ENCODE results near the gene ZNF891. TPM values are rescaled to one million over a fixed set of nuclear protein-coding genes. Genes with fewer than 3 reads are reported as not detected.
A peak's percentile ranks its signal among the peaks of the same experiment; 100 is the strongest.

The ZNF891 gene
- total and polyA plus RNA-seq, 2 of the 13 experiments (the other 11 are each of a cell fraction or from before 2014, with no cell fraction given), result 1.3 to 2.1 TPM

- TF ChIP-seq E2F1 (CRISPR knock-in tag; IDR thresholded peaks at IDR 0.05) (peak; percentile 2; the same call in 1 of the 2 replicates), ZGPAT (CRISPR knock-in tag; IDR thresholded peaks at IDR 0.05) (peak; percentile 55; the same call in 1 of the 2 replicates), MLXIP (CRISPR knock-in tag; IDR thresholded peaks at IDR 0.05; ENCODE audit: borderline replicate concordance) (no peak), BCLAF1 (IDR thresholded peaks at IDR 0.05) (no peak), ZEB1 (IDR thresholded peaks at IDR 0.05; ENCODE audit: insufficient replicate concordance, low read depth) (peak; percentile 37), ZNF577 (CRISPR knock-in tag; IDR thresholded peaks at IDR 0.05; ENCODE audit: borderline replicate concordance, low read depth) (no peak), ZXDC (CRISPR knock-in tag; IDR thresholded peaks at IDR 0.05) (no peak), ZNF280B (CRISPR knock-in tag; IDR thresholded peaks at IDR 0.05; ENCODE audit: borderline replicate concordance) (peak; percentile 81), ZNF768 (CRISPR knock-in tag; IDR thresholded peaks at IDR 0.05) (no peak)
These were observed 49.5 kb downstream of the ZNF891 start, which contains the start of gene ZNF140 (continued) for GRCh38 chr12:133080368-133081158.

All from HepG2 (cell line).